GM18868 (cell line): ENCODE data around the gene PSTK.

Source experiments
- ATAC-seq: cut with Tn5 transposase; IDR thresholded peaks from one replicate; pipeline ENCODE4 v1.9.1; 2021; ENCODE audit warnings: mild to moderate bottlenecking, moderate library complexity; ENCODE audit not compliant: unreplicated experiment

The PSTK gene

GRCh38 chr10:123019264-123019663 is 39.1 kb downstream of the PSTK start:
- no peak for ATAC-seq

GRCh38 chr10:123019941-123020703 is 39.9 kb downstream of the PSTK start:
- no peak for ATAC-seq

GRCh38 chr10:123021517-123021916 is 41.3 kb downstream of the PSTK start:
- no peak for ATAC-seq

- no peak for ATAC-seq
These were observed 44.3 kb downstream of the PSTK start for GRCh38 chr10:123024540-123024939.

- no peak for ATAC-seq
These were observed 46.1 kb downstream of the PSTK start for GRCh38 chr10:123026302-123026701.

- ATAC-seq: no peak
These were observed 47.7 kb downstream of the PSTK start for GRCh38 chr10:123027861-123028260.

GRCh38 chr10:123031124-123031523 is 50.9 kb downstream of the PSTK start:
- no peak for ATAC-seq

GRCh38 chr10:123034332-123034731 is 54.1 kb downstream of the PSTK start:
- no peak for ATAC-seq

- no peak for ATAC-seq
These were observed 55.4 kb downstream of the PSTK start for GRCh38 chr10:123035467-123036086.

- no peak for ATAC-seq
These were observed 58.8 kb downstream of the PSTK start for GRCh38 chr10:123038782-123039631.

GRCh38 chr10:123039632-123039930 is 59.4 kb downstream of the PSTK start:
- ATAC-seq: no peak
